ENCODE data around the gene MYO18B.

GRCh38 chr22:25775531-25775930 lies 33.5 kb downstream of the MYO18B start:
- no peak for TF ChIP-seq CTCF (IDR thresholded peaks at IDR 0.05; ENCODE audit: extremely low read depth in 1 of 2, insufficient read depth in 1 of 2, low read depth in 1 of 2, low read length in 2 of 2)
- TF ChIP-seq POLR2AphosphoS5 (IDR thresholded peaks at IDR 0.05; ENCODE audit: insufficient read depth, low read depth, low read length): no peak
- TF ChIP-seq POLR2A (IDR thresholded peaks at IDR 0.05; ENCODE audit: low read depth, low read length): no peak
- no peak for TF ChIP-seq EZH2 (IDR thresholded peaks at IDR 0.05; ENCODE audit: borderline replicate concordance, low read depth, low read length, severe bottlenecking)

Data from endothelial cell of umbilical vein (primary cell).